Type B pancreatic cell (in vitro differentiated cells): ENCODE measurements around the gene CD300E. TPM values are rescaled to one million over a fixed set of nuclear protein-coding genes. Genes with fewer than 3 reads are reported as not detected.

Experiments
- DNase-seq: peaks from one replicate; pipeline ENCODE4 v3.0.0; 2021; ENCODE audit warnings: mixed read lengths; ENCODE audit not compliant: unreplicated experiment; ENCODE audit errors: extremely low spot score
- H3K27ac Mint-ChIP-seq: 2 replicates; pipeline ENCODE4 v1.8.0; 2021; ENCODE audit warnings: mild to moderate bottlenecking, mixed read lengths
- H3K27me3 Mint-ChIP-seq: 2 replicates; pipeline ENCODE4 v1.8.0; 2021; ENCODE audit warnings: mixed read lengths
- H3K36me3 Mint-ChIP-seq: 2 replicates; pipeline ENCODE4 v1.8.0; 2021; ENCODE audit warnings: mixed read lengths
- H3K4me1 Mint-ChIP-seq: one replicate; pipeline ENCODE4 v1.8.0; 2021; ENCODE audit warnings: mixed read lengths; ENCODE audit not compliant: unreplicated experiment
- H3K4me3 Mint-ChIP-seq: 2 replicates; pipeline ENCODE4 v1.8.0; 2021; ENCODE audit warnings: mild to moderate bottlenecking, mixed read lengths
- H3K9me3 Mint-ChIP-seq: 2 replicates; pipeline ENCODE4 v1.8.0; 2021; ENCODE audit warnings: mixed read lengths
- CTCF ChIP-seq: fragments of 200-600 bp; sonication (generic); conservative IDR thresholded peaks from 2 replicates; pipeline ENCODE4 v1.5.0; 2021; ENCODE audit warnings: antibody characterized with exemption, mild to moderate bottlenecking
- long read RNA-seq: library from polyadenylated mRNA; unstranded; transcript quantifications from one replicate; pipeline ENCODE4 v2.0.0, GENCODE V29; 2020
- total RNA-seq: library from RNA; stranded (reverse); gene quantifications from 2 replicates; pipeline ENCODE4 v1.2.1, GENCODE V29; 2021; ENCODE audit warnings: low replicate concordance

The CD300E gene
- total RNA-seq: not detected in 2 replicates
- long read RNA-seq: 0 reads

DNA sequence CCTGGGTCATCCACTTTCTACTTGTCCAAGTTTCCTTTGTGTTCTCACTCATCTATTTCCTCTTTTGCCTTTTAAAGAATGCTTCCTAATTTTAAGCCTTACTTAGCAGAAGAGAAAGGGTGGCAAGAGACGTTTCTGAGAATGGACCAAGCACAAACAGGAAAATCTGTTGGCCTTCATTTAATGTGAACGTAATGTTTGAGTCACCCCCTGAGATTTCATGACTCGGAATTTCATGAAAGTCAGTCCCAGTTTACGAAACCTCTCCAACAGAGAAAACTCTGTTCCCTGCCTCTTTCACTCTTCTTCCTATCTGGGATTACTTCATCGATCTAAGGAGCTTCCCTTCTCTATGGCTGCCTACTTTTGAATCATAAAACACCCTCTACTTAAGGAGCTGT, at the start of gene CD300E:
CD300E (minus strand) TSS at position 46 of the 401 bp plus-strand sequence. CDS start 117 bp downstream, outside the sequence.
- H3K27ac Mint-ChIP-seq: no peak within 1 kb of the TSS
- peaks cover 64% of the 10 kb centered on the region for H3K27me3 Mint-ChIP-seq
- H3K4me1 Mint-ChIP-seq: no peaks in the 10 kb centered on the region
- no peaks in the 10 kb centered on the region for H3K36me3 Mint-ChIP-seq
- no peak for DNase-seq
- H3K9me3 Mint-ChIP-seq: no peaks in the 10 kb centered on the region
- TF ChIP-seq CTCF: no peak
- no peak within 1 kb of the TSS for H3K4me3 Mint-ChIP-seq

- no peak overlapping the region for H3K4me3 Mint-ChIP-seq
Measured at GRCh38 chr17:74671031-74671771, 47.7 kb upstream of the CD300E start.

GRCh38 chr17:74670329-74670728, 46.8 kb upstream of the CD300E start:
- H3K4me1 Mint-ChIP-seq: no peaks in the 10 kb centered on the region
- no peaks in the 10 kb centered on the region for H3K9me3 Mint-ChIP-seq
- peaks cover 79% of the 10 kb centered on the region for H3K27me3 Mint-ChIP-seq
- DNase-seq: no peak
- TF ChIP-seq CTCF: no peak
- H3K27ac Mint-ChIP-seq: no peak overlapping the region
- H3K36me3 Mint-ChIP-seq: no peaks in the 10 kb centered on the region
- no peak overlapping the region for H3K4me3 Mint-ChIP-seq

More at GRCh38 chr17:74671031-74671771, 47.7 kb upstream of the CD300E start:
- Mint-ChIP-seq H3K36me3 (no peaks in the 10 kb centered on the region), H3K4me1 (no peaks in the 10 kb centered on the region), H3K9me3 (no peaks in the 10 kb centered on the region), H3K27me3 (peaks cover 80% of the 10 kb centered on the region), H3K27ac (no peak overlapping the region)
- no peak for TF ChIP-seq CTCF
- DNase-seq: peak; percentile 90

DNA sequence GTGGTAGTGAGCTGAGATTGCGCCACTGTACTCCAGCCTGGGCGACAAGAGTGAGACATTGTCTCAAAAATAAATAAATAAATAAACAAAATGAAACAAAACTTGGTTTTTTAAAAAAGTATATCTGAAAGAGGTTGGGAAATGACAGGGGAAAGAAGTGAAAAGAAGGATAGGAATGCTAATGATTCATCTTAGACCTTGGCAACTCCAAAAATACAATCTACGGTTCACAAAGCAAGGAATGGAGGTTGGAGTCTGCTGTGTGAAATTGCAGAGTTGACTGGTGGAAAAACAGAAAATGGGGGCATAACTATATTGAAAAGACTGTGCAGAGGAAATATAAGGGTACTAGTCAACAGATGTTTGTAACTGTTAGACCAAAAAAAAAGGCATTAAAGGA, 40.0 kb upstream of the CD300E start:
- no peak for TF ChIP-seq CTCF
- Mint-ChIP-seq H3K9me3 (no peaks in the 10 kb centered on the region), H3K4me1 (no peaks in the 10 kb centered on the region), H3K27ac (no peak overlapping the region), H3K27me3 (peaks cover 74% of the 10 kb centered on the region), H3K4me3 (no peak overlapping the region), H3K36me3 (no peaks in the 10 kb centered on the region)
- no peak for DNase-seq

DNA sequence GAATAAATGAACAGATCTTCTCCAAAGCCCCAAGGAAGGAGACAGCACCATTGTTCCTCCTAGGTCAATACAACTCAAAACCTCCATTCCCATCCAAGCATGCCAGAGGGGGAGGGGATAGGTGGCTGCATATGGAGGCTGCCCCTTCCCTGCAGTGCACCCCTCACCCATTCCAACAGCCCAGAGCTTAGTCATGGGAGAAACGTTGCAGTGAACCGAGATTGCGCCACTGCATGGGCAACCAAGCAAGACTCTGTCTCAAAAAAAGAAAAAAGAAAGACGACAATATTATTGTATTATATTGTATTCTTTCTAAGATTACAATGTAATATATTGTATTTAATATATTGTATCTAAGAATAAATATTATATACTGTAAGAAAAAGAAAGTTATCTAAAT, 36.4 kb upstream of the CD300E start:
- TF ChIP-seq CTCF: no peak
- Mint-ChIP-seq H3K36me3 (no peaks in the 10 kb centered on the region), H3K27me3 (peaks cover 67% of the 10 kb centered on the region), H3K4me3 (no peak overlapping the region), H3K27ac (no peak overlapping the region), H3K9me3 (no peaks in the 10 kb centered on the region), H3K4me1 (no peaks in the 10 kb centered on the region)
- no peak for DNase-seq
